Vagina (tissue), 2 donors: ENCODE data around the gene ALK. TPM values are rescaled to one million over a fixed set of nuclear protein-coding genes. Genes with fewer than 3 reads are reported as not detected.

ENCODE experiments used
- DNase-seq, 2 donors: peaks; one replicate each; pipeline ENCODE4 v3.0.0-alpha.2; 2017; ENCODE audit errors: extremely low spot score in 2 of 2
- H3K27ac ChIP-seq: fragments of 200-600 bp; sonication (generic); one replicate; pipeline ENCODE4 v1.5.1; 2019
- H3K27me3 ChIP-seq: fragments of 200-600 bp; sonication (generic); one replicate; pipeline ENCODE4 v1.5.1; 2019
- H3K36me3 ChIP-seq, 2 donors: fragments of 200-600 bp; sonication (generic); one replicate each; pipeline ENCODE4 v1.5.1; 2017 to 2019
- H3K4me1 ChIP-seq: fragments of 200-600 bp; sonication (generic); one replicate; pipeline ENCODE4 v1.5.1; 2019
- H3K4me3 ChIP-seq, 2 donors: fragments of 200-600 bp; sonication (generic); 1 replicate in 1 of 2; 2 replicates in 1 of 2; pipeline ENCODE4 v1.5.1; 2016 to 2019
- H3K9me3 ChIP-seq: fragments of 200-600 bp; sonication (generic); one replicate; pipeline ENCODE4 v1.5.1; 2019
- POLR2A ChIP-seq, 2 donors: fragments of 450-650 bp; IDR thresholded peaks; one replicate each; pipeline ENCODE4 v1.6.1; 2017; ENCODE audit warnings: antibody characterized with exemption in 2 of 2, mild to moderate bottlenecking in 2 of 2, moderate library complexity in 2 of 2
- POLR2AphosphoS5 ChIP-seq, 2 donors: sonication (generic); formaldehyde crosslinking; IDR thresholded peaks; one replicate each; pipeline ENCODE4 v1.9.0; 2017; ENCODE audit warnings: antibody characterized with exemption in 2 of 2, mild to moderate bottlenecking in 2 of 2, low read depth in 1 of 2; ENCODE audit not compliant: insufficient read depth in 1 of 2
- intact Hi-C: fragments of 100-400 bp; cut with DNase I; formaldehyde crosslinking; loops from one replicate; pipeline ENCODE4 v1.15.1; 2023
- total RNA-seq: library from RNA; depleted of rRNA; stranded (reverse); fragments of >200 nt; gene quantifications from one replicate; pipeline ENCODE4 v1.2.3, GENCODE V29; 2016
- TF ChIP-seq, protein P1 (sequence below), 3 experiments: fragments of 450-650 bp in 2 of 3; fragments of 200-600 bp in 1 of 3; sonication (generic) in 1 of 3; IDR thresholded peaks; one replicate each; pipeline ENCODE4 v1.5.1; 2017 to 2019; ENCODE audit warnings: antibody characterized with exemption in 3 of 3, mild to moderate bottlenecking in 2 of 3, moderate library complexity in 2 of 3

ALK gene
- total RNA-seq, 1 donor from 2014 or later: 0.74 TPM

DNA sequence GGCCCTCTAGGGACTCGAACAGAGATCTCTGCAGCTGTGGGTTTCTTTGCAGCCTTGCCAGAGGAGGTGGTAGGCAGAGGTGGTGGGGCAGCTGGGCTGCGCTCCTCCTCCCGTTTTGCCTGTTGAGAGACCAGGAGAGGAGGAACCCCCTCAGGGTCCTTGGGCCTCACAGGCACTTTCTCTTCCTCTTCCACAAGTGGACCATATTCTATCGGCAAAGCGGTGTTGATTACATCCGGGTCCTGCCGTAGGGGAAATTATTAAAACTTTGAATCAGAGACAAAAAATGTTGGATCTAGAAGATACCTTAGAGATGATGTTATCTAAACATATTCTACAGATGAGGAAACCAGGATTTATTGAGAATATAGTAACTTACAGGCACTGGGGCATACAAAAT, 727.7 kb downstream of the ALK start:
- Histone ChIP-seq H3K4me1 (no peaks in the 10 kb centered on the region), H3K9me3 (no peaks in the 10 kb centered on the region), H3K27me3 (no peaks in the 10 kb centered on the region), H3K36me3 (no peaks in the 10 kb centered on the region), H3K4me3 (no peak overlapping the region), H3K27ac (no peak overlapping the region)
- intact Hi-C loops: no loop called here
- TF ChIP-seq POLR2AphosphoS5 (IDR thresholded peaks at IDR 0.05; ENCODE audit: insufficient read depth in 1 of 2, low read depth in 1 of 2): no peak
- TF ChIP-seq POLR2A (IDR thresholded peaks at IDR 0.05): no peak
- TF ChIP-seq, protein P1, sequence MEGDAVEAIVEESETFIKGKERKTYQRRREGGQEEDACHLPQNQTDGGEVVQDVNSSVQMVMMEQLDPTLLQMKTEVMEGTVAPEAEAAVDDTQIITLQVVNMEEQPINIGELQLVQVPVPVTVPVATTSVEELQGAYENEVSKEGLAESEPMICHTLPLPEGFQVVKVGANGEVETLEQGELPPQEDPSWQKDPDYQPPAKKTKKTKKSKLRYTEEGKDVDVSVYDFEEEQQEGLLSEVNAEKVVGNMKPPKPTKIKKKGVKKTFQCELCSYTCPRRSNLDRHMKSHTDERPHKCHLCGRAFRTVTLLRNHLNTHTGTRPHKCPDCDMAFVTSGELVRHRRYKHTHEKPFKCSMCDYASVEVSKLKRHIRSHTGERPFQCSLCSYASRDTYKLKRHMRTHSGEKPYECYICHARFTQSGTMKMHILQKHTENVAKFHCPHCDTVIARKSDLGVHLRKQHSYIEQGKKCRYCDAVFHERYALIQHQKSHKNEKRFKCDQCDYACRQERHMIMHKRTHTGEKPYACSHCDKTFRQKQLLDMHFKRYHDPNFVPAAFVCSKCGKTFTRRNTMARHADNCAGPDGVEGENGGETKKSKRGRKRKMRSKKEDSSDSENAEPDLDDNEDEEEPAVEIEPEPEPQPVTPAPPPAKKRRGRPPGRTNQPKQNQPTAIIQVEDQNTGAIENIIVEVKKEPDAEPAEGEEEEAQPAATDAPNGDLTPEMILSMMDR (IDR thresholded peaks at IDR 0.05): no peak
- DNase-seq: no peak

DNA sequence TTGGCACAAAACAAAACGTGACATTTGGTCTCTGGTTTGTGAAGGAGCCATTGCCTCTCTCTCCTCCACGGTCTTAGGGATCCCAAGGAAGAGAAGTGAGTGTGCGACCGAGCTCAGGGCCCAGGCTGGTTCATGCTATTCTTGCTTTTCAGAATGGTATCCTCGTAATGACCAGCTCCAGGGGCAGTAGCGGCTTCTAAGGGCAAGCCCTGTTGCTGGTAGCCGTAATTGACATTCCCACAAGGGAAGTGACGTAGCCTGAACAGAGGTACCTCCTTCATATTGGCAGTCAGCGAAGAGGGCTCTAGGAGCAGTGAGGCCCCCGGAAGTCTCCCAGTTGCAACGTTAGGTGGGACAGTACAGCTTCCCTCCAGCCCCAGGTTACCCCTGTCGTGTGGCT, 728.3 kb downstream of the ALK start:
- Histone ChIP-seq H3K36me3 (no peaks in the 10 kb centered on the region), H3K9me3 (no peaks in the 10 kb centered on the region), H3K27me3 (no peaks in the 10 kb centered on the region), H3K4me1 (no peaks in the 10 kb centered on the region), H3K27ac (no peak overlapping the region), H3K4me3 (no peak overlapping the region)
- no peak for DNase-seq
- TF ChIP-seq, protein P1 (IDR thresholded peaks at IDR 0.05): no peak
- no peak for TF ChIP-seq POLR2AphosphoS5 (IDR thresholded peaks at IDR 0.05; ENCODE audit: insufficient read depth in 1 of 2, low read depth in 1 of 2)
- TF ChIP-seq POLR2A (IDR thresholded peaks at IDR 0.05): no peak
- intact Hi-C loops: no loop called here

DNA sequence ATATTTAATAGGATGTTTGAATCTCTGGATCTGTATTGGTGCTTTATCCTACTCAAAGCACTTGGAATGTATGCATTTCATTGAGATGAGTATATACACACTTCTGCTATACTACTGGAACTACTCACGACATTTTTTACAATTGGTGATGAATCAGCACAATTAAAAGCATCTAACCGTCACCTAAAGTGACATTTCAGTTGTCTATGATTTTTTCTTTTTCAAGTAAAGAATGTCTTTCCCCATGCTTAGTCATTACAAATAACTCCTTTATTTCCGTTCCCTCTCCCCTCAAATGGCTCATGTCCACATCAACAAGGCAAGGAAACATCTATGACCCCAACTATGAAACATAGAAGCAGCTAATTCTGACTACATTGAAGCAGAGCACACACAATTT, 728.9 kb downstream of the ALK start:
- H3K27ac ChIP-seq: no peak overlapping the region
- H3K27me3 ChIP-seq: no peaks in the 10 kb centered on the region
- intact Hi-C loops: no loop called here
- H3K36me3 ChIP-seq: no peaks in the 10 kb centered on the region
- no peaks in the 10 kb centered on the region for H3K9me3 ChIP-seq
- H3K4me1 ChIP-seq: no peaks in the 10 kb centered on the region
- no peak overlapping the region for H3K4me3 ChIP-seq
- DNase-seq: no peak
- TF ChIP-seq POLR2AphosphoS5 (IDR thresholded peaks at IDR 0.05; ENCODE audit: insufficient read depth in 1 of 2, low read depth in 1 of 2) (no peak), POLR2A (IDR thresholded peaks at IDR 0.05) (no peak)
- TF ChIP-seq, protein P1 (IDR thresholded peaks at IDR 0.05): no peak

DNA sequence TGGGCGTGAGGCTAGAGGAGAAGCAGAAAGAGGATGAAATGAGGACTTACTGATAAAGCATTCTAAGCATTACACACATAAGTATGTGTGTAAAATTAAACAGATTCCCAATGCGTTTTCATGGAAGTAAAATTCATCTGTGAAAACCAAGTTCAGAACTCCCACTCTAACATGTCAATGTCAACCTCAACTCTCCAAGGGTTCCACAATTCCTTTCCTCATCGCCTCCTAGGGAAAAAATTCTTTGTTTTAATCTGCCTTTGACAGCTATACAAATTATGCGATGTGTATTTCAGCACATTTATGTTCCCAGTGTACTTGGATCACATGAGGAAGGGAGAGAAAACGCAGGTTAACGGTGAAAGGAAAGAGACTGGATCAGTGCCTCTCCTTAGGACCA, 729.6 kb downstream of the ALK start:
- Histone ChIP-seq H3K36me3 (no peaks in the 10 kb centered on the region), H3K9me3 (no peaks in the 10 kb centered on the region), H3K27ac (no peak overlapping the region), H3K4me3 (no peak overlapping the region), H3K4me1 (no peaks in the 10 kb centered on the region), H3K27me3 (no peaks in the 10 kb centered on the region)
- TF ChIP-seq POLR2AphosphoS5 (IDR thresholded peaks at IDR 0.05; ENCODE audit: insufficient read depth in 1 of 2, low read depth in 1 of 2) (no peak), POLR2A (IDR thresholded peaks at IDR 0.05) (no peak)
- TF ChIP-seq, protein P1 (IDR thresholded peaks at IDR 0.05): no peak
- intact Hi-C loops: no loop called here
- no peak for DNase-seq

DNA sequence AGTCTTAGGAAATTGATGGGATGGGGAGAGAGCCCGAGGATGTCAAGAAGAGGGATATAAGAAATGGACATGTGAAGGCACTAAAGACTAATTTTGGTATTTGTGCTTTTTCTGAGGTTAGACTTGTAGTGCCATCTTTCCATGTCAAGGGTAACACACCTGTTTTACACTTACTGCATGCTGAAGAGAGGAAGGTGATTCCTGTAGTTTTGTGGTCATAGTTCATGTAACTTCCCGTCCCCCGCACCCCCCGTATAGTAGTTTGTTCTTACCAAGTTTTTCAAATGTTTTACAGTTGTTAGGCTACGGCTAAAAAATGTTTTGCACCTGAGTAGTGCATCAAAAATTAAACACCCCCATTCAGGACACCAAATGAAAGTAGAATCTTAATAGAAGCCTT, 732.3 kb downstream of the ALK start:
- intact Hi-C loops: no loop called here
- H3K27ac ChIP-seq: no peak overlapping the region
- peaks cover 0 to 3% of the 10 kb centered on the region in 2 donors for H3K36me3 ChIP-seq
- H3K4me3 ChIP-seq: no peak overlapping the region
- no peaks in the 10 kb centered on the region for H3K27me3 ChIP-seq
- DNase-seq: no peak
- H3K4me1 ChIP-seq: no peaks in the 10 kb centered on the region
- no peaks in the 10 kb centered on the region for H3K9me3 ChIP-seq
- TF ChIP-seq POLR2AphosphoS5 (IDR thresholded peaks at IDR 0.05; ENCODE audit: insufficient read depth in 1 of 2, low read depth in 1 of 2) (no peak), POLR2A (IDR thresholded peaks at IDR 0.05) (no peak)
- TF ChIP-seq, protein P1 (IDR thresholded peaks at IDR 0.05): no peak
